ENCODE measurements around the gene SRBD1.

SRBD1 gene

GRCh38 chr2:45533771-45534170 is 77.3 kb downstream of the SRBD1 start:
- Histone ChIP-seq H2AFZ (ENCODE audit: low read depth, low read length) (no peak overlapping the region), H3K36me3 (ENCODE audit: insufficient read depth, low read length) (peaks cover 23% of the 10 kb centered on the region), H3K4me1 (ENCODE audit: insufficient read depth, low read length) (no peaks in the 10 kb centered on the region), H3K4me3 (ENCODE audit: low read depth in 1 of 2, low read length in 2 of 2) (no peak overlapping the region), H3K79me2 (ENCODE audit: insufficient read depth, low read length) (no peaks in the 10 kb centered on the region), H3K9me3 (ENCODE audit: insufficient read depth, low read length, severe bottlenecking) (no peaks in the 10 kb centered on the region), H3K27ac (ENCODE audit: low read length) (no peak overlapping the region), H3K27me3 (ENCODE audit: insufficient read depth, low read length, poor library complexity) (no peaks in the 10 kb centered on the region), H3K4me2 (ENCODE audit: insufficient read depth, low read length) (no peak overlapping the region), H3K9ac (ENCODE audit: low read depth, low read length) (no peak overlapping the region), H4K20me1 (ENCODE audit: insufficient read depth, low read length) (no peaks in the 10 kb centered on the region)
- DNase-seq (no peak), ATAC-seq (ENCODE audit: insufficient read depth, low read depth) (no peak)
- no peak for TF ChIP-seq EZH2 (IDR thresholded peaks at IDR 0.05; ENCODE audit: borderline replicate concordance, low read depth, low read length, severe bottlenecking)
- no peak for TF ChIP-seq CTCF (IDR thresholded peaks at IDR 0.05; ENCODE audit: borderline replicate concordance, extremely low read depth, low read length, poor library complexity, severe bottlenecking)

- no peak overlapping the region for H3K4me3 ChIP-seq (ENCODE audit: low read depth in 1 of 2, low read length in 2 of 2)
- TF ChIP-seq EZH2 (IDR thresholded peaks at IDR 0.05; ENCODE audit: borderline replicate concordance, low read depth, low read length, severe bottlenecking) (no peak), CTCF (IDR thresholded peaks at IDR 0.05; ENCODE audit: borderline replicate concordance, extremely low read depth, low read length, poor library complexity, severe bottlenecking) (no peak)
- ATAC-seq (ENCODE audit: insufficient read depth, low read depth) (no peak), DNase-seq (no peak)
- H3K36me3 ChIP-seq (ENCODE audit: insufficient read depth, low read length): peaks cover 13% of the 10 kb centered on the region; the same call in 1 of the 2 replicates
- no peaks in the 10 kb centered on the region for H3K4me1 ChIP-seq (ENCODE audit: insufficient read depth, low read length)
- no peak overlapping the region for H3K9ac ChIP-seq (ENCODE audit: low read depth, low read length)
- no peak overlapping the region for H2AFZ ChIP-seq (ENCODE audit: low read depth, low read length)
- H3K27me3 ChIP-seq (ENCODE audit: insufficient read depth, low read length, poor library complexity): no peaks in the 10 kb centered on the region
- H3K79me2 ChIP-seq (ENCODE audit: insufficient read depth, low read length): no peaks in the 10 kb centered on the region
- H3K9me3 ChIP-seq (ENCODE audit: insufficient read depth, low read length, severe bottlenecking): no peaks in the 10 kb centered on the region
- H3K4me2 ChIP-seq (ENCODE audit: insufficient read depth, low read length): no peak overlapping the region
- H4K20me1 ChIP-seq (ENCODE audit: insufficient read depth, low read length): no peaks in the 10 kb centered on the region
- no peak overlapping the region for H3K27ac ChIP-seq (ENCODE audit: low read length)
These were observed 78.9 kb downstream of the SRBD1 start for GRCh38 chr2:45532181-45532580.

GRCh38 chr2:45524016-45524415 is 87.1 kb downstream of the SRBD1 start:
- Histone ChIP-seq H3K27me3 (ENCODE audit: insufficient read depth, low read length, poor library complexity) (no peaks in the 10 kb centered on the region), H4K20me1 (ENCODE audit: insufficient read depth, low read length) (no peaks in the 10 kb centered on the region), H3K27ac (ENCODE audit: low read length) (no peak overlapping the region), H3K79me2 (ENCODE audit: insufficient read depth, low read length) (peaks cover 11% of the 10 kb centered on the region; the same call in 1 of the 2 replicates), H2AFZ (ENCODE audit: low read depth, low read length) (no peak overlapping the region), H3K9ac (ENCODE audit: low read depth, low read length) (no peak overlapping the region), H3K36me3 (ENCODE audit: insufficient read depth, low read length) (peaks cover 10% of the 10 kb centered on the region), H3K4me2 (ENCODE audit: insufficient read depth, low read length) (no peak overlapping the region), H3K4me1 (ENCODE audit: insufficient read depth, low read length) (no peaks in the 10 kb centered on the region), H3K4me3 (ENCODE audit: low read depth in 1 of 2, low read length in 2 of 2) (no peak overlapping the region), H3K9me3 (ENCODE audit: insufficient read depth, low read length, severe bottlenecking) (no peaks in the 10 kb centered on the region)
- no peak for TF ChIP-seq EZH2 (IDR thresholded peaks at IDR 0.05; ENCODE audit: borderline replicate concordance, low read depth, low read length, severe bottlenecking)
- TF ChIP-seq CTCF (IDR thresholded peaks at IDR 0.05; ENCODE audit: borderline replicate concordance, extremely low read depth, low read length, poor library complexity, severe bottlenecking): no peak
- no peak for ATAC-seq (ENCODE audit: insufficient read depth, low read depth)
- no peak for DNase-seq

GRCh38 chr2:45518546-45518945 is 92.5 kb downstream of the SRBD1 start:
- H3K36me3 ChIP-seq (ENCODE audit: insufficient read depth, low read length): peaks cover 7% of the 10 kb centered on the region; the same call in 1 of the 2 replicates
- no peak for ATAC-seq (ENCODE audit: insufficient read depth, low read depth)
- no peak overlapping the region for H3K4me2 ChIP-seq (ENCODE audit: insufficient read depth, low read length)
- no peak overlapping the region for H3K27ac ChIP-seq (ENCODE audit: low read length)
- no peak for DNase-seq
- no peaks in the 10 kb centered on the region for H3K27me3 ChIP-seq (ENCODE audit: insufficient read depth, low read length, poor library complexity)
- TF ChIP-seq EZH2 (IDR thresholded peaks at IDR 0.05; ENCODE audit: borderline replicate concordance, low read depth, low read length, severe bottlenecking) (no peak), CTCF (IDR thresholded peaks at IDR 0.05; ENCODE audit: borderline replicate concordance, extremely low read depth, low read length, poor library complexity, severe bottlenecking) (no peak)
- H3K79me2 ChIP-seq (ENCODE audit: insufficient read depth, low read length): peaks cover 11% of the 10 kb centered on the region; the same call in 1 of the 2 replicates
- H3K4me3 ChIP-seq (ENCODE audit: low read depth in 1 of 2, low read length in 2 of 2): no peak overlapping the region
- H2AFZ ChIP-seq (ENCODE audit: low read depth, low read length): no peak overlapping the region
- no peak overlapping the region for H3K9ac ChIP-seq (ENCODE audit: low read depth, low read length)
- no peaks in the 10 kb centered on the region for H4K20me1 ChIP-seq (ENCODE audit: insufficient read depth, low read length)
- H3K9me3 ChIP-seq (ENCODE audit: insufficient read depth, low read length, severe bottlenecking): no peaks in the 10 kb centered on the region
- no peaks in the 10 kb centered on the region for H3K4me1 ChIP-seq (ENCODE audit: insufficient read depth, low read length)
